ENCODE data around the gene TTC28.
"Not testable (repeated sequence)": the region's sequence is repeated elsewhere in the genome, so short reads cannot be mapped to it uniquely, and the experiment has no call there.

Gene TTC28

DNA sequence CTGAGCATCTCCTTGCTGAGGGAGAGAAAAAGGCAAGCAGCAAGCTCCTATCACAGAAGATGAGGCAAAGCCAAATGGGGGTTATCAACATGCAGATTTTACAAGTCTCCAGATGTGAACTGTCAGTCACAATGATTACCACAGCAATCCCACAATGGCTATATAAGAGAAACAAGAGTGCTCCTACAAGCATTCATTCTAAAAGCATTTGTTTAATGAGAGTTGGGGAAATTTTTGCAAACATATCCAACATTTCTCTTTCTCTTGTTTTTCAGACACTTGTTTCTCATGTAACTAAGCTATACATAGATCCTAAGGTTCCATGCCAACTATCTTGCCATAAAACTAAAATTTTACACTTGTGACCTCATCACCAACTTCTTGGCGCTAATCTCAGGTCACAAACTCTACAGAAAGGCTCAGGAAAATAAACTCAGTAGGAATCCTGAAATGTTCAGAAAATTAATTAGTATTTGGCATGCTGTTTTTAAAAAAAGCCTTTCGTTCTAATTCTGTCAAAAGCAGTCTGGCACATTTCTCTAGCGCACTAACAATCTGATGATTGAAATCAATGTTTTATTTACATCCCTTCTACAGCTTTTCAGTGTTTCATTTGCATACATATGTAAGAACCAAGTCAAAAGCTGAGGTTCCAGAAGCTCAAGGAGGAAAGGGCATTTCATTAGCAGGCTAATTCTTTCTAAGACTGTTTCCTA, 199.5 kb downstream of the TTC28 start:
- no peak for DNase-seq

DNA sequence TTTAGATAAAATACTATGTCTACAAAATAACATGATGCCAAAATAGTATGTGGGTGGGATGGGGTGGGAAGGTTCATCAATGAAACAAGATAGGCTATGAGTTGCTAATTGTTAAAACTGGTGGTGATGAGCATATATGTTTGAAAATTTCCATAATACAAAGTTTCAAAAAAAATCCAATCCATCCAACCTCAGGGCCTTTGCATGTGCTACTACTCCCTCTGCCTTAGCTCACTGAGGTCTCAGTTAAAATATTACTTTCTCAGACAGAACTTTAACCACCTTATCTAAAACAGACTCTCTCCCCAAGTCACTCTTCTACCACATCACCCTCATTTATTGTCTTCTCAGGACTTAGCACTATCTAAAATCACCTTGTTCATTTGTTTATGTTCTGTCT, 201.1 kb downstream of the TTC28 start:
- no peak for DNase-seq

DNA sequence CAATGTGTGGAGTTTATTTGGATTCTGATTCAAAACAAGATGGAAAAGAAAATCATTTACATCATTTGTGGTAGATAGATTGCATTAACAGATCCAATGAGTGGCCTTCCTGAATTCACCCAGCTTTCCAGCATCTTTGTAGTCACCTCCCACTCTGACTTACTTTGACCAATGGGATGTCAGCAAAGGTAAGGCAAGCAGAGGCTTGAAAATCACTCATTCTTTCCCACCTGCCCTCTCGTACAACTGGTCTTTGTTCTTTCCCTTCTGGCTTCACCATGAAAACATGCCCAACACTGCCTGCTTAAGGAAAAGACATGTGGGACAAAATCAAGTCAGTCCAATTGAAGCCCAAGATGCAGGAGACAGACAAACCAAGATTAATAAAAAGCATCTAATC, 202.1 kb downstream of the TTC28 start:
- no peak for DNase-seq

DNA sequence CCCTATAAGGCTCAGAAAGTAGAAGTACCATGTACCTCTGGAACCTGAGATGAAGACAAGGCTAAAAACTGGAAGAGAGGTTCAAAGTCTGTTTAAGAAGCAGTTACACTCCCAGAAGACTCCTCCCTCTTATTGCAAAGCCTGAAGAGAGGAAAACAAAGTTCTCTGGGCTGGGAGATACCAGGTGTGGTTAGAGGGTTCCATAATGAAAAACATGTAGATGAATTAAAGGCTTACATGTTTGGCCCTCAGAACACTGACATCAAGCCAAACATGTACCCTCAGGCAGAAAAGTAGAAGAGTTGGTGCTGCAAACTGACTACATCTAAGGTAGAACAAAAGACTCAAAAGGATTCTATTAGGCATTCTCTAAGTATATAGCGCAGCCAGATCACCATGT, 205.3 kb downstream of the TTC28 start:
- DNase-seq = no peak

DNA sequence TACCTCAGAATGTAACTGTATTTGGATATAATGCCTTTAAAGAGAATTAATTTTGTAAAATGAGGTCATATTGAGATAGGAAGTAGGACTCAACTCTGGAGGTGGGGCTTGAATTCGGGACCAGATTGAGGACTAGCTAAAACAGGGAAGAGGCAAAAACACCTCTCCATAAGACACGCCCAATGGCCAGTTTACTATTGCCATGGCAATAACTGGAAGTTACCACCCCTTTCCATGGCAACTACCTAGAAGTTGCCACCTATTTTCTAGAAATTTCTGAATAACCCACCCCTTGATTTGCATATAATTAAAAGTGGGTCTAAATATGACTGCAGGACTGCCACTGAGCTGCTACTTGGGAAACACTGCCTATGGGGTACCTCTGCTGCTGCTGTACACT, 206.4 kb downstream of the TTC28 start:
- DNase-seq = no peak

DNA sequence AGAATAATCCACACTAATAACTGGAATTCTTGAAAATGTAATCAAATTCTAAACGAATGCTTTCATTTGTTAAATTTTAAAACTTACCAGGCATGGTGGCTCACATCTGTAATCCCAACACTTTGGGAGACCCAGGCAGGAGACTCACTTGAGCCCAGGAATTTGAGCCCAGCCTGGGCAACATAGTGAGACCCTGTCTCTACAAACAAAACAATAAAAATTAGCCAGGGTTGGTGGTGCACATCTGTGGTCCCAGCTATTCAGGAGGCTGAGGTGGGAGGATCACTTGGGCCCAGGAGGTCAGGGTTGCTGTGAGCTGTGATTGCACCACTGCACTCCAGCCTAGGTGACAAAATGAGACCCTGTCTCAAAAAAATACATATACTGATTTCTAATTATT, 212.6 kb downstream of the TTC28 start:
- DNase-seq = not testable (repeated sequence)

DNA sequence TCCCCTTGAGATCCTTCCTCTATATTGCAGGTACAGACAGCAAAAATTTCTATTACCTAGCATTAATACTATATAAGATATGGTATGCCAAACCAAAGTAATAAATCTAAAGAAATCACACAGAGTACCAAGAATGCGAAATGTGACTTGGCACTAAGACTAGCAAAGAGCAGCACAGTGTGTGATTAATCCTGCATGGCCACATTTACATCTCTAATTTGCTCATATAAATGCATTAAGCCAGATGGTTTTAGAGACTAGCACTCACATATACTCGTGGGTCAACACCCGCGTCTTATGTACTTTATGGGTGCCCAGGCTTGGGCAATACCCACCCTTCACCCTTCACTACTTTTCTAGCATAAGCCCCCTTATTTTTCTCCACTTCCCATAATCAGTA, 213.2 kb downstream of the TTC28 start:
- no peak for DNase-seq

DNA sequence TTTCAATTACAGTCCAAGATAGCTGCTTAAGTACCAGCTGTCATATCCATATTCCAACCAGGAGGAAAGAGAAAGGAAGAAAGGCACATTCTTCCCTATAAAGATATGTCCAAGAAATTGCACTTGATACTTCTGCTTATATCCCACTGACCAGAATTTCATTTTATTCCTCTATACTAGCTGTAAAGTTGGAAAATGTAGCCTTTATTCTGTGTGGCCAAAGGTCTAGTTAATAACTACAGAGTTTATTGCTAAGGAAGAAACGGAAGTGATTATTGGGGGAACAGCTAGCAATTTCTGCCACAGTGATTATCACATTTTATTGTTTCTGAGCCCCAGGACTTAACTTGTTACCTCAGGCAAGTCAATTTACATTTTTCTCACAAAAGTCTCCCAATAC, 213.8 kb downstream of the TTC28 start:
- no peak for DNase-seq

DNA sequence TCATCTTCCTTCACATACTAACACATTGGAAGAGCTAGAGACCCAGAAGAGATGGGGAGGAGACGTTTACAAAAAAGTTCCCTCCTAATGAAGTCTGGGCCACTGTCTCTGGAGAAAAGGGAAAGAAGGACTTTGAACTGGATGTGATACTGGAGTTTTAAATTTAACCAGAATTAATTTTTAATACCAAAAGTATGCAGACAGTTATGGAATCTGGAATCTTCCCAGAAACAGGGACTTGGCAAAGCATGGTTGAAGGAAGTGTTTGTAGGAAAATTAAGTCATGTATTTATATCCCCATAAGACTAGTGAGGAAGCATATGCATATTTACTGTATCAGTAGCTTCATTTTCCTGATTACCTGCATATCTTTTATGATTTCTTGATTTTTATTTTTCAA, 215.5 kb downstream of the TTC28 start:
- no peak for DNase-seq

DNA sequence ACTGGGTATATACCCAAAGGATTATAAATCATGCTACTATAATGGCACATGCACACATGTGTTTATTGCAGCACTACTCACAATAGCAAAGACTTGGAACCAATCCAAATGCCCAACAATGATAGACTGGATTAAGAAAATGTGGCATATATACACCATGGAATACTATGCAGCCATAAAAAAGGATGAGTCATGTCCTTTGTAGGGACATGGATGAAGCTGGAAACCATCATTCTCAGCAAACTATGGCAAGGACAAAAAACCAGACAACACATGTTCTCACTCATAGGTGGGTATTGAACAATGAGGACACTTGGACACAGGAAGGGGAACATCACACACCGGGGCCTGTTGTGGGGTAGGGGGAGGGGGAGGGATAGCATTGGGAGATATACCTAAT, 216.2 kb downstream of the TTC28 start:
- DNase-seq = not testable (repeated sequence)

DNA sequence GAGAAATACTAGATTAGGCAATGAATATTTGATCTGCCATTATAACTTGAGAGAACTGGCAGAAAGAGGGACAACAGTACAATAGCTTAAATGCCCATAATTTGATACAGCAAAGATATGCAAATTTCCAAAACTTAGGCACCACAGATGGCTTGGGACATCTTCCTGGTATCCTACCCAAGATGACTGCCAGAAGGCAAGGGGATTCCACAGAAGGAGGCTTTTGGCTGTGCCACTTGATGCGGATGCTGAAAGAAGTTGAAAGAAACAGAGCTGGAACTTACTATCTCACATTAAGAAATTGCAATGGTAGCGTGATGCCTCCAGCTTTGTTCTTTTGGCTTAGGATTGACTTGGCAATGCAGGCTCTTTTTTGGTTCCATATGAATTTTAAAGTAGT, 216.7 kb downstream of the TTC28 start:
- no peak for DNase-seq

DNA sequence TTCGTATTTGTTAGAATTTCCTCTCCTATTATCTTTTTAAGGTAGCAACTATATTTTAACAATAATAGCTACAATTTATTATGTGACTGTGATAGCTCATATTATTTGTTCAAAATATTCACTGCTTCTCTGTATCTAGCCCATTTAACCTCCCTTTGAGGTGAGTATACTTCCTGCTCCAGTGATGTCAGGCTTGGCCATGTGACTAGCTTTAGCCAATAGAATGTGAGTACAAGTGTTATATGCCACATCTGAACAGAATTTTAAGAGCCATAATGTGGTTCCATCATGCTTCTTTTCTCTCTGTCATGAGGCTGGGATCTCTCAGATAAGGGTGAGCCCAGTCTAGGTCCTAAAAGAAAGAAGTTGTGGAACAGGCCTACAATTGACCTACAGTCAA, 217.6 kb downstream of the TTC28 start:
- DNase-seq = no peak

DNA sequence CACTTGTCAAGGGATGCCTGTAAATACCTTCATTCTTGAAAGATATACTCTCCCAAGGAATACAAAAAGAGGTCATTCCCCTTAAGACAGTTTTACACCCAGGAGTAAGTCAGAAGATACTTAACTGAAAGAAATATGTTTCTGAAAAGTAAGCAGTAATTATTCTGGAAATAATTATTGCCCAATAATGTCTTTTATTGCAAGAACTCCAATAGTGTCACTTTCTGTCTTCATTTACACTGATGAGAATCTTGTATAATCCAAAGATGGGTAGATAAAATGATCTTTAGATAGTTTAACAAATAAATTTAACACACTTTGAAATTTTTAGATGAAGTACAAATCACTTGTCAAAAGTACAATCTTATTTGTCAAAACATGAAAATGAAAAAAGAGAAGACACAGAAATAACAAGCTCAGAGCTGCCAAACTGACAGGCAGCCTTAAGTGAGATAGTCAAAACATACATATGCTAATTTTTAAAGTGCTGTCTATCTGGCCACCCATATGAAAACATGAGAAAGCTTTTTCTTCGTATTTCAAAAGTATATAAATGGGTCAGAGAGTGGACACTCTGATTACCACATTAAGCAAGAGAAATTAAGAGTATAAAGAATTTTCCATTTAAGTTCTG, 225.1 kb downstream of the TTC28 start:
- no peak for DNase-seq

DNA sequence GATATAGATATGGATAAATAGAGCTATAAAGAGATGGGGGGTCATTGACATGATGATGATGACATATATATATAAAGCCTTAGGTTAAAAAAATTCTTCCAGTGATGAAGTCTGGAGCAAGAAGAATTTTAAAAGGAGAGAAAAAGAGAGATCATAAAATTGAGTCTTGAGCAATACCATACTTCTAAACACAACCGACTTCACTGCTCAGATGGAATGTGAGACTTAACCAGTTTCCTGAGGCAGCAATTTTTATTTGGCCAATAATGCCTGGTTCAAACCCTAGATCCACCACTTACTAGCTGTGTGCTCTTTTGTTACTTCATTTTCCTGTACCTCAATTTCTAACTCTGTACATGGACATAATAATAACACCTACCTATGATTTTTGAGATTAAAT, 229.5 kb downstream of the TTC28 start:
- no peak for DNase-seq

DNA sequence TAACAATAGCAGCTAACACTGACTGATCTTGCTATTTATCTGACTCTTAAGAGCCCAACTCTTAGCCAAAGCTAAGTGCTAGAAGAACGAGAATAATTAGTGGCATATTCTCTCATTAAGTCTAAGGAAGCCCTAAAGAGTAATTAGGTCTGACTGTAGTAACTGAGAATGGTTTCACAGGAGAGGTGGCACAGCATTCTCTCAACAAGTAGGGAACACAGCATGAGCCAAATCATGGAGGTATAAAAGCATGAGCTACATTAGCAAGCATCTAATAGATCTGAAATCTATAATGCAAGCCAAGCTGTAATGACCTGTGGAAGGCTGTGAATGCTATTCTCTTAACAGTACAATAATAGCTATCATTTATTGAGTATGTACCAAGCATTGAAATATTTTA, 230.6 kb downstream of the TTC28 start:
- DNase-seq = no peak

DNA sequence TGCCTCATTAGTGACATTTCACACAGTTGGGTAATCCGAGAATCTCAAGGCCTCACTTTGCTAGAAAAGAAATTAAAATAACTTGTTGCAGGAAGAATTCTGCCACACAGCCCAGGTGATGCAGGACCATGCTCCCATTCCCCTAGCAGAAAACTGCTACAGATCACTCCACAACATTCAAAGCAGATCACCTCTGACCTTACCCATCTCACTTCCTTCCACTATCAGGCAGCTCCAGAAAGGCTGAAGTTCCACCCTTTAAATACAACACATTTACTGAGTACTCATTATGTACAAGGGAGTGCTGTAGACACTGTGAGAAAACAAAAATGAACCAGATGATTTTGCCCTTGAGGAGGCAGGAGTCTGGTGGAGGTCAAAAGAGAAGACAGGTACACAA, 231.0 kb downstream of the TTC28 start:
- DNase-seq = no peak

DNA sequence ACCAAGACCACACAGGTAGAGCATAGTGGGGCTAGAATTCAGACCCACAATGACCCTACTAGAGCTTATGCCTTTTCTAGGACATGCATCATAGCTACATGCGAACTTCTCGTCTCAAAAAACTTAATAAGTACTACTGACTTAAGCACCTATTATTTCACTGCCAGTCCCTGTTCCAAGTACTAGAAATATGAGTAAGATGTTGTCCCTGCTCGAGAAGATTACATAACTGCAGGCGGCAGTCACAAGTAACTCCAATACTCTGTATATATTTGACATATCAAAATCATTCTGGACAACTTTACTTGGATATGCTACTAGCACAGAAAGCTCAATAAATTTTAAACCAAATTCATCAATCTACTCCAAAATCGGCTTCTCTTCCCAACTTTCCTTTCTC, 235.0 kb downstream of the TTC28 start:
- DNase-seq = no peak

DNA sequence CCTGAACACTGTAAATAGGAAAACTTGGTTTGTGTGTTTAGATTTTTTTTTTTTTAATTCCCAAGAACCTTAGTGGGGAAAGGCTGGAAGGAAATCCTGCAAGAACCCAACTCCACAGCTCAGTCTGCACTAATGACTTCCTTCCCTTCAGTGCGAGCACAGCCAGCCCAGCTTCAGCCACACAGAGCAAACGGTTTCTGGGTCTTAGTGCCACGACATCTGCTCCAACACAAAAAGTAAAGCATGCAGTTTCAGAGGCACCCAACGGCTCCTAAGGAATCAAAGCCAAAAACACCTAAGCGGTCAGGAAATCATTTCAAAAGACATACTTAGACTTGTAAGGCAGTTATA, 236.1 kb downstream of the TTC28 start:
- peak in 1 of 2 donors; percentile 21 for DNase-seq

DNA sequence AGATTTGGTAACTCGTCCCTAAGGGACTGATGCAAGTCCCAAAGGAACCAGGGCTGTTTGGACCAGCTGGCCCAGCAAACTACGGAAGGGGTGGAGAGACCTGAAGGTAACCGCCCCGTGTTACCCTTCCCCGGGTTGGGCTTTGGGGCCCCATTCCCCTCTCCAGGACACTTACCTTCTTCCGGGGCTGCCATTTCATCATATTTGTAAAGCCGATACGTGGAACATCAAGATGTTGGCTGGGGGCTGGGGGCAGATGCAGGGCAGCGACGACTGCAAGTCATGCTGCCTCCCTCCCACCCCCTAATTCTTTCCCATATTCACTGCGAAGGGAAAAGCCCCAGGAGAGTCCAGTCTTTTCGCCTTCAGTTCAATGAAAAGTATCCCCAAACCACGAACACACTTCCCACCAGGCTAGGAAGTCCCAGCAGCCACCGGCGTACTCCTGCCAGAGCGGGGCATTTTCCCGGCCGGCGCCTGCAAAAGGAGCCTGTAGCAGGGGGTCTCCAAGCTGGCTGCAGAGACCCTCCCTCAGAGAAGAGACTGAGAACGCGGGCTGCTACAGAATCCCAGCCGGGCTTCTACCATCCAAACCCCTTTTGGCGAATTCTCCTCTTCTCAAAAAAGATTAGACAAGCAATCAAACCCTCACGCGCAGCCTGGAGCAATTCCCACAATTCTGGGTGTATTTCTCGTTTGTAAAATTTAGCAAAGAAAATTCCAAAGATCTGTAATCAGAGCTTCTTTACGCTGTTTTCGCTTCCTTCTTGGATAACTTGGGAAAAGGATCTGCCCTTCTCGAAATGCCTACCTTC, 236.7 kb downstream of the TTC28 start:
- peak; percentile 24 to 30 for DNase-seq

DNA sequence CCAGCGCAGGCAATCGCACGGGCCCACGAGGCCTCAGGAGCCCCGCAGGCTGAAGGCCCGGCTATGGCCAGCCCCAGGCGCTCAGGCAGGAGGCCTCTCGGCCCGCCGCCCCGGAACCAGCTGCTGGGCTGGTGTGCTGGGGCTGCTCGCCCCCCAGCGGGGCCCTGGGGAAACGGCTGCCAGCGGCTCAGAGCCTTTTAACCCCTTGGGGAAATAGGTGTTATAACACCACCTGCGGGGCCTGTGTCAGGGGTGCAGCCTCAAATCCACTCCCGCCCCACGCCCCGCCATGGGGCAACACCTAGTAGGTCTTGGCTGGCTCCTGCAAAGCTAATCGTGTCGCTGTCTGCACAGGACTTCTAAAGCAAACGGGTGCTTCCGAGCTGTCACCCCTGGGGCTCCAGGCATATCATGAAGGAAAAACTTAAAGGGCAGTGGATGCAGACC, 237.4 kb downstream of the TTC28 start:
- peak; percentile 66 to 78 for DNase-seq

DNA sequence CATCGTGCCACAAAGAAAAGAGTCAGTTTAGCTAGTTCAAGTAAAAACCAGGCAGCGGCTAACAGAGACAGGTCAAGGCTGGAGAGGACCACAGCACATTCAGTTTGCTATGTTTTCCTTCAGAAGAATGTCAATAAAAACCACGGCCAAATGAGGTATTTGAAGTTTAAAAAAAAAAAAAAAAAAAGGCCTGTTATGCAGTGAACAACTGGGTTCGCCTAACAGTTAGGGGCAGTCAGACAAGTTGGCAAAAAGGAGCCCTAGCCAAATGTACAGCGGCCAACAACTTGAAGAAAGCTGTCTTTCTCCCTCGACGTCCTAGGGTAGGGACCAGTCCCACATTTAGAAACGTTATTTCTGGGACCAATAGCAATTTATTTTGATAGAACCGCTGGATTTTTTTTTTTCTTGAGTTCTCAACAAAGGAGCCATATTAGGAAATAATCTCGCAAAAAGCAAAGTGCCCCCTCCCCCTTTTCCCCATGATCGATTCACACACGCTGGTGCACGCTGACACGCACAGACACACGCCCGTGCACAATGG, 237.8 kb downstream of the TTC28 start:
- DNase-seq = no peak

DNA sequence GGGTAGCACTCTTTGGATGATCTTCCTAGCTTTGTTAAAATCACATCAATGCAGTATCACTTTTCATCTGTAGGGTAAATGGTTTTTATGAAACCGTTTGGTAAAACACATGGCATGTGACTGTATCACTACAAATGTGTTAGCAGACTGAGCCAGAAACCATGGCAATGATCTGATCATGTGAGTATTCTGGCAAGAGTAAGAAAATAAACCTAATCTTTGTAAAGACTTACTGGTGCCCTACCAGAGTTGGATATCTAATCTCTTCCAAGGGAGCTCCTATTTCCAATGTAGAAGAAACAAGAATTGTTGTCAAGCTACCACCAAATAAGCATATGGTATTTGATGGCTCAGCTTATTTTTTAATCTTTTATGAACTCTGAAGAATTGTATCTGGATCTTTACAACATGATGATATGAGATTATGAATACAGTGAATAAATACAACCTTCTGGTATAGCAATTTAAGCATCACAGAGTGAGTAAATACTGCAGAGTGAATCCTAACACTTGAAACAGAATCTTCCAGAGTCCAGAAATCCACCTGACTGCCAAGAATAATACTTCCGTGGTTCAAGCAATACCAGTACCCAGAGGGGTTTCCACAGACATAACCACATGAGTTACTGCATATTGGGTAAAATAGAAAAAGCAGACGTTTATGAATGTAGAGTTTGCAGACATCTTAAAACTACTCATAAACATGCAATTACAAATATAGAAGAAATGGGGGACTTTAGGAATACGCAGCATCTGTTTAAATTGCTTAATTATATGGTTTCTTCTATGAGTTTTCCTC, 238.8 kb downstream of the TTC28 start:
- no peak for DNase-seq

DNA sequence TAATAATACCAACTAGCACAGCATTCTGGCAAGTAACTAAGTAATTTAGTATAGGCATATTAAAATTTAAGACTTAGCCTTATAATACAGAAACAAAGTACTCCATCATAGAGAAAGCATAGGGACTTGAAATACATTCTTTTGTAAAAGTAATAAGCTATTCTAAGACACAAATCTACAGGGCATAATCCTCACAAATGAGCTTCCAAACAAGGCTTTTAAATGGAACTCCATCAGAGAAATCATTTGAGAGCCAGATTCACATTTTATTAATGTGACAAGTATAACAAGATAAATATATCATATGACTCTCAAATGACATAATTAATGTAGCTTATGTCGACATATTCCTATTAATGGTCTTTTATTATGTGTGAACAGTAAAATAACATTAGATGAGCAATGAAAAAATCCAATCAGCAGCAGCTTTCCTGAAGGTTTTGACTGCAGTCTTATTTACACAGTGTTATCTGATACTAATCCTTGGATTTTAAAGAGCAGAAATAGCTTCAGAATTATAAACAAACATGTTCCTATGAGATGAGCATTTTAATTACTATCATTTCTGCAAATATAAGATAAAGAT, 241.4 kb downstream of the TTC28 start:
- DNase-seq = no peak

Measured in stimulated activated CD4-positive, alpha-beta T cell treated with anti-CD3 and anti-CD28 coated beads, Interleukin-2, amount 100 ng/mL, for 24 hours (primary cell).